Muscle of leg (tissue), 11 donors: ENCODE measurements around the gene PLAC8. TPM values are rescaled to one million over a fixed set of nuclear protein-coding genes. Genes with fewer than 3 reads are reported as not detected.

Experiments
- DNase-seq: peaks from one replicate; pipeline ENCODE4 v3.0.0; 2013
- H3K27ac ChIP-seq: one replicate; pipeline ENCODE4 v1.5.1; 2013; ENCODE audit warnings: mild to moderate bottlenecking, low read length, control low read depth
- H3K27me3 ChIP-seq: one replicate; pipeline ENCODE4 v1.6.1; 2013; ENCODE audit warnings: low read length; ENCODE audit not compliant: control insufficient read depth, insufficient read depth
- H3K36me3 ChIP-seq: one replicate; pipeline ENCODE4 v1.6.1; 2013; ENCODE audit warnings: low read length; ENCODE audit not compliant: control insufficient read depth, insufficient read depth
- H3K4me1 ChIP-seq: one replicate; pipeline ENCODE4 v1.6.1; 2013; ENCODE audit warnings: low read length; ENCODE audit not compliant: control insufficient read depth, insufficient read depth
- H3K4me3 ChIP-seq: one replicate; pipeline ENCODE4 v1.5.1; 2013; ENCODE audit warnings: low read length, control low read depth
- H3K9me3 ChIP-seq: replicated peaks from 2 replicates; pipeline ENCODE4 v1.6.1; 2013; ENCODE audit warnings: low read depth, low read length; ENCODE audit not compliant: control insufficient read depth
- WGBS: methylation state at CpG from one replicate; pipeline ENCODE4 v1.1.5; 2013; ENCODE audit warnings: missing lambda C conversion rate; ENCODE audit not compliant: insufficient coverage; 5-methylcytosine and 5-hydroxymethylcytosine counted together
- polyA plus RNA-seq, 8 donors: library from polyadenylated mRNA; unstranded; fragments of 120-200 nt; gene quantifications; one replicate each; pipeline versions ENCODE4 v1.2.1 to v1.2.3, GENCODE V29; 2013; ENCODE audit warnings: inconsistent platforms in 1 of 8, low replicate concordance in 1 of 8; ENCODE audit not compliant: insufficient read length in 8 of 8, insufficient read depth in 1 of 8
- total RNA-seq: library from RNA; stranded (reverse); fragments of 120-200 nt; gene quantifications from one replicate; pipeline ENCODE4 v1.2.4, GENCODE V29; 2013

The PLAC8 gene
- total and polyA plus RNA-seq, 9 donors = 0.84 to 8.1 (median 1.8) TPM

- Histone ChIP-seq H3K27me3 (no peaks in the 10 kb centered on the region), H3K9me3 (no peaks in the 10 kb centered on the region), H3K36me3 (no peaks in the 10 kb centered on the region), H3K27ac (no peak overlapping the region), H3K4me1 (peaks cover 11% of the 10 kb centered on the region), H3K4me3 (no peak overlapping the region)
- WGBS = no CpG with 5 or more reads among the region's 3 CpGs
- no peak for DNase-seq
Measured at GRCh38 chr4:83040269-83040668, 74.3 kb downstream of the PLAC8 start.

Other genes starting within 250 kb of the PLAC8 start
- gene SEC31A, start 223.6 kb downstream of the PLAC8 start, total RNA-seq = 163 TPM
- gene SEC31A, start 223.6 kb downstream of the PLAC8 start, polyA plus RNA-seq = 100 to 1,000 TPM; 158 to 213 (median 177) TPM
- gene THAP9, start 214.0 kb downstream of the PLAC8 start, total RNA-seq = 12.8 TPM
- 1 to 10 TPM; 5.4 to 7.6 (median 6.4) TPM for gene THAP9, start 214.0 kb downstream of the PLAC8 start, polyA plus RNA-seq
- gene LIN54, start 103.9 kb downstream of the PLAC8 start, total RNA-seq = 9.8 TPM
- gene LIN54, start 103.9 kb downstream of the PLAC8 start, polyA plus RNA-seq = 10 to 100 TPM in 1 of 8 donors, 1 to 10 TPM in 7; 7.4 to 10.0 (median 8.4) TPM
- gene COPS4, start 79.5 kb downstream of the PLAC8 start, total RNA-seq = 69.1 TPM
- 10 to 100 TPM; 54.1 to 67.6 (median 60.5) TPM for gene COPS4, start 79.5 kb downstream of the PLAC8 start, polyA plus RNA-seq
- gene COQ2, start 170.1 kb upstream of the PLAC8 start, total RNA-seq = 9.5 TPM
- 10 to 100 TPM in 2 of 8 donors, 1 to 10 TPM in 6; 7.7 to 12.2 (median 9.2) TPM for gene COQ2, start 170.1 kb upstream of the PLAC8 start, polyA plus RNA-seq
- gene HPSE, start 220.1 kb upstream of the PLAC8 start, total RNA-seq = 0.18 TPM
- gene HPSE, start 220.1 kb upstream of the PLAC8 start, polyA plus RNA-seq = 1 to 10 TPM in 1 of 8 donors, under 1 TPM in 7; 0.26 to 1.1 (median 0.57) TPM